OCI-LY1 (cell line): ENCODE data around the gene LRRC56.

Source experiments
- CTCF ChIP-seq: fragments of 200-600 bp; sonication (generic), shearing (Covaris generic); IDR thresholded peaks from 2 replicates; pipeline ENCODE4 v1.5.1; 2017; ENCODE audit warnings: mild to moderate bottlenecking, antibody characterized with exemption, low read length, moderate library complexity, mixed read lengths
- EZH2 ChIP-seq: fragments of 200-600 bp; sonication (generic), shearing (Covaris generic); IDR thresholded peaks from 2 replicates; pipeline ENCODE4 v1.8.0; 2017; ENCODE audit warnings: borderline replicate concordance, mixed run types, mild to moderate bottlenecking, antibody characterized with exemption, low read length, moderate library complexity, mixed read lengths

- TF ChIP-seq CTCF (no peak), EZH2 (no peak)
Observed at GRCh38 chr11:498297-499181, 38.8 kb upstream of the LRRC56 start.
